ELR (cell line): ENCODE measurements around the gene DAP3.
A peak's percentile ranks its signal among the peaks of the same experiment; 100 is the strongest.
"Not testable (repeated sequence)": the region's sequence is repeated elsewhere in the genome, so short reads cannot be mapped to it uniquely, and the experiment has no call there.

ENCODE experiments used
- DNase-seq: peaks from one replicate; pipeline ENCODE4 v3.0.0-alpha.2; 2015; ENCODE audit warnings: low read depth

Gene DAP3

GRCh38 chr1:155689081-155689607, at the start of gene DAP3:
TSS of gene DAP3 (plus strand) at chr1:155689091. CDS start at chr1:155709780, 20,689 bp downstream.
- peak; percentile 87 for DNase-seq

DNA sequence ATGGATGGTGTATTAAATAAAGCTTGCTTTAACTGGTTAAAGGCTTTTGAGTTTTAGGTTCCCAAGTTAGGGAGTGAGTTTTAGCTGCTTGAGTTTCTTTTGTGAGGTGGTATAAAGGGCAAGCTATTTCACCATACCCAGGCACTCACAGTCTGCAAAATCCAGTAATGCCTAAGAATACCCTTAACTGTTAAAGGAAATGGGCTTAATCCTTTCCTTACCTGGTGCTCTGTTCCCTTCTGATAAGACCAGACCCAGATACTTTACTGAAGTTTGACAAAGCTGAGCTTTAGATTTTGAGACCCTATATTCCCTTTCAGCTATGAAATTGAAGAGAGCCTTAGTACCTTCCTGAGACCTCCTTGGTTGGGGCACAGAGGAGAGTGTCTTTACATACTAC, 48.5 kb upstream of the DAP3 start:
- DNase-seq, result no peak

DNA sequence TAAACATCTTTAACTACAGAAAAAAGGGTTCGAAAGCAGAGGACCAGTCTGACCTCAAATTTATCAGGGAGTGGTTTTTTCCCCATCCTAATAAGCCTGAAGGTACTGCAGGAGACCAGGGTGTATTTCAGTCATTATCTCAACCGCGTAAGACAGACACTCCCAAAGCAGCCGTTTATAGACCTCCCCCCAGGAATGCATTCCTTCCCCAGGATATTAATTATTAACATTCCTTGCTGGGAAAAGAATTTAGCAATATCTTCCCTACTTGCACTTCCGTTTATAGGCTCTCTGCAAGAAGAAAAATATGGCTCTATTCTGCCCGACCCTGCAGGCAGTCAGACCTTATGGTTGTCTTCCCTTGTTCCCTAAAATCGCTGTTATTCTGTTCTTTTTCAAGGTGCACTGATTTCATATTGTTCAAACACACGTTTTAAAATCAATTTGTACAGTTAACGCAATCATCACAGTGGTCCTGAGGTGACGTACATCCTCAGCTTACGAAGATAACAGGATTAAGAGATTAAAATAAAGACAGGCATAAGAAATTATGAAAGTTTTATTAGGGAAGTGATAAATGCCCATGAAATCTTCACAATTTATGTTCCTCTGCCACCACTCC, 46.2 kb upstream of the DAP3 start:
- not testable (repeated sequence) for DNase-seq

GRCh38 chr1:155643230-155643629, 45.7 kb upstream of the DAP3 start:
- no peak for DNase-seq

GRCh38 chr1:155645034-155645598, 43.8 kb upstream of the DAP3 start:
- DNase-seq, result no peak

DNA sequence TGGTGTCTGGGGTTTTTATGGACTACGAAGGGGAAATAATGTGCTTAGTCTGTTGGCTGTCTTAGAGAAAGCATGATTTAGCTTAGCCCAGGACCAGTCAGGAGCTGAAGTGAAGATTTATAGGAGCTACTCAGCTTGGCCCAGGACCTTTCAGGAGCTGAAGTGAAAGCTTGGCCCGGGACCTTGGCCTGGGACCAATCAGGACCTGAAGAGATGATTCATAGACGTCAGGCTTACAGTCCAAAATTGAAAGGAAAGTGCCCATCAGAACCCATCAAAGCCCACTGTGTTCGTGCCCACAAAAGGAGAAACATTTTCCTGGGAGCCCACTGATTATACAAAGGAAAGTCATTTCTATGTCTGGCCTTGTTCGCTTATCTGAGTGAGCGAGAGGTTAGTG, 43.2 kb upstream of the DAP3 start:
- DNase-seq, result peak; percentile 17

DNA sequence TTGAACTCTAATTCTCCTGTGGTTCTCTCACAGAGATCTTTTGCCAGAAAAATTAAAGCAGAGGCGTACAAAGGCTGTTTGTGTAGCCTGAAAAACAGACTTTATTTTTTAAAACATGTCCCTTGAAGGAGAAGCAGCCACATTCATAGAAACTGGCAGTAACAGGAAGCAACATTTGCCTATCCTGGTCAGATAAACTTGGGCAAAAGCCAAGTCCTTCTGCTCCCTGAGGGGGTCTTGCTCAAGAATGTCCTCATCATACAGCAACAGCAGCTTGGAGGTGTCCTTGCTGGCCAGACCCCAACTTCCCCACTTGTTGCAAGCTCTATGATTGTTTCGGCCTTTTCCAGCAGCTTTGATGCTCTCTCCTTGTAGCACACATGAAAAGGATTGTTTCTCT, 42.6 kb upstream of the DAP3 start:
- DNase-seq, result peak; percentile 23

- peak; percentile 93 for DNase-seq
Measured at GRCh38 chr1:155648207-155649147, 40.4 kb upstream of the DAP3 start.

- DNase-seq, result no peak
Measured at GRCh38 chr1:155649676-155650075, 39.2 kb upstream of the DAP3 start.

- DNase-seq, result no peak
Measured at GRCh38 chr1:155650231-155650757, 38.6 kb upstream of the DAP3 start.

DNA sequence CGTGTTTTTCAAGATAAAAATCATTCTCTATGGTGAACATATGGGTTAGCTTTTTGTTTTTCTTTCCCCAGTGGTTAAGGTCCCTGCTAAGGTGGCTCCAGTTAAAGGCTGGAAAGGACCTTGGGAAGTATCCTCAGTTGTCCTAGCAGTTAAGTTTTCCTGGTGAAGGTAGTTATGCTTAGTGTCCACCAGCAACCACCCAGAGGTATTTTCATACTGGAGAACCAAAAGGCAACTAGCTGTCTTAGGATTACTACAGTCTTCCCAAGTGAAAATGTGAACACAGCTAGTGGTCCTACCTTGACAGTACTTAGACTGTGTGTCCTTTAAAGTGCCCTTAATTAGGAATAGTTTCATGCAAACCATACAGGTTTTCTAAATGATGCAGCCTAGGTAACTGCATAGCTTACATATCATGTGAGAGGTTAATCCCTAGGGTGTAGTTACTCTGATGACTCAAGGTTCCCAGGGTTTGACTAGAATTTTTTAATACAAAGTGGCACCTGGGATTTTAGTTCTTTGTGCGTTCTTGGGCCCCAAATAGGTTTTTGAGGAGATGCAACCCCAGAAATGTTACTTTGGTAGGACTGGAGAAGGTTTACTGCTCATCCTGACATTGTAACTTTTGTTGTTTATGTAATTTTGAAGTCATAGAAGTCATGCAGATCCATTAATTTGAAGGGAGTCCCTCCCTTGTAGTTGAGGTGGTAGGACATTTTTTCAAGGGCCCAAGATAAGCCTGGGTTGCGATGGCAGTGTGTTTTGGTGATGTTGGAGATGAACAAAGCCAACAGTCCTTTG, 36.8 kb upstream of the DAP3 start:
- peak; percentile 31 for DNase-seq

- no peak for DNase-seq
Measured at GRCh38 chr1:155652951-155653350, 35.9 kb upstream of the DAP3 start.

GRCh38 chr1:155657463-155657862, 31.4 kb upstream of the DAP3 start:
- DNase-seq, result no peak

DNA sequence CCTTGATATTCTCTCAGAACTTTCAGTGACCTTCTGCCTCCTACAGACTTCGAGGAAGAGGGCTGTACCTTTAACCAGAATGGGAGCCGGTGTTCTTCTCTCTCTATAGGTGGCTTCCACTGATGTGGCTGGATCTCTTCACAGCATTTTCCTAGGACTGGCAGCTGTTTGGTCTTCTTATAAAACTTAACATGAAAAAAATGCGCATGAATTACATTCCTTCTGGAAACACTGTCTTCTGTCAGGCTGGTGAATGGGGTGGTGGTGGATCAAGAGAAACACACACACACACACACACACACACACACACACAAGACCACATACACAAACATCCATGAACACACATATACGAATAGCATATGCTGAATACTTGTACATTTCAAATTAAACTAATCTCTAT, 27.7 kb upstream of the DAP3 start:
- DNase-seq, result not testable (repeated sequence)

DNA sequence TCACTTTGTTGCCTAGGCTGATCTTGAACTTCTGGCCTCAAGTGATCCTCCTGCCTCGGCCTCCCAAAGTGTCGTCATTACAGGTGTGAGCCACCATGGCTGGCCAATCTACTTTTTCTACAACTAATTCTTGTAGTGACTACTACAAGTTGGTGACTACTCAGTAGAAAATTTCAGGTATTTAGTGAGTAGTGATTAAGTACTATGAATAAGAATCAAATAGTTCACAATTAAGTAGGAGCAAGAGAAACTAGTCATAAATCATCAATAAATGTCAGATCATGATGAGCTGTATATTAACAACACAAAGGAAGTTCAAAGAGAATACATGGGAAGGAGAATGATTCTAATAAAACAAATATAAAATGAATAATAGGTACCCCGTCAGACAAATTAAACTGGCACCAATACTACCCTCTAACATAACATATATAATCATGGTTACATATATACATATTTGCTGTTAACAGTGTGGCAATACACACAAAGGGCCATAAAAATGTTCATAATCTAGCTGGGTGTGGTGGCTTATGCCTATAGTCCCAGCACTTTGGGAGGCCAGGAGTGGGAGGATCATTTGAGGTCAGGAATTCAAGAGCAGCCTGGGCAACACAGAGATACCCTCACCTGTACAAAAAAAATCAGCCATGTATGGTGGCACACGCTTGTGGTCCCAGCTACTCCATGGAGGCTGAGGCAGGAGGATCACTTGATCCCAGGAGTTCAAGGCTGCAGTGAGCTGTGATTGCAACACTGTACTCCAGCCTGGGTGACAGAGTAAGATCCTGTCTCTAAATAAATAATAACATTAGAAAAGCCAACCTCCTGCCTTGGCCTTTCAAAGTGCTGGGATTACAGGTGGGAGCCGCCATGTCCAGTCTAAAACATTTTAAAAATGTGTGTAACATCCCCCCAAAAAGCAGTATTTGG, 19.4 kb upstream of the DAP3 start:
- DNase-seq, result peak; percentile 13

DNA sequence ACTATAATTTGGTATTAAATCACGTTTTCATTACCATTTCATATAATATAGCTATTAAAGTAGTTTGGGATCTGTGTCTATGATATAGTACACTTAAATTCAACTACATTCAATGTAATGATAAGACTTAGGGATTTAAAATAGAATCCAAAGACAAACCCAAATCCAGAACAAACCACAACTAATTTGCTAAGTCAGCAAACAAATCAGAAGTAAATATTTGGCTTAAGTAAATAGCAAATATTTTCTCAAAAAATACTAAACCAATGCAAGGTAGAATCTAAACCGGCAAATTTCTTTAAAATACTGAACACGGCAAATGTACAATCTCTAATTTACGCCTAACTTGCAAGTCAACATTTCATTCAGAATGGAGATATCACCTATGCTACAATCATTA, 17.1 kb upstream of the DAP3 start:
- DNase-seq, result no peak

- DNase-seq, result no peak
Measured at GRCh38 chr1:155673003-155673402, 15.9 kb upstream of the DAP3 start.

GRCh38 chr1:155678027-155678426, 10.9 kb upstream of the DAP3 start:
- no peak for DNase-seq

- DNase-seq, result not testable (repeated sequence)
Measured at GRCh38 chr1:155678992-155679391, 9.9 kb upstream of the DAP3 start.

- DNase-seq, result no peak
Measured at GRCh38 chr1:155680531-155680930, 8.4 kb upstream of the DAP3 start.

- no peak for DNase-seq
Measured at GRCh38 chr1:155681776-155682175, 7.1 kb upstream of the DAP3 start.
